HG02943 (cell line): ENCODE data around the gene SNX9.

Experiments used
- ATAC-seq: cut with Tn5 transposase; IDR thresholded peaks from one replicate; pipeline ENCODE4 v1.9.1; 2021; ENCODE audit warnings: mild to moderate bottlenecking, low read depth, moderate library complexity; ENCODE audit not compliant: unreplicated experiment

SNX9 gene

DNA sequence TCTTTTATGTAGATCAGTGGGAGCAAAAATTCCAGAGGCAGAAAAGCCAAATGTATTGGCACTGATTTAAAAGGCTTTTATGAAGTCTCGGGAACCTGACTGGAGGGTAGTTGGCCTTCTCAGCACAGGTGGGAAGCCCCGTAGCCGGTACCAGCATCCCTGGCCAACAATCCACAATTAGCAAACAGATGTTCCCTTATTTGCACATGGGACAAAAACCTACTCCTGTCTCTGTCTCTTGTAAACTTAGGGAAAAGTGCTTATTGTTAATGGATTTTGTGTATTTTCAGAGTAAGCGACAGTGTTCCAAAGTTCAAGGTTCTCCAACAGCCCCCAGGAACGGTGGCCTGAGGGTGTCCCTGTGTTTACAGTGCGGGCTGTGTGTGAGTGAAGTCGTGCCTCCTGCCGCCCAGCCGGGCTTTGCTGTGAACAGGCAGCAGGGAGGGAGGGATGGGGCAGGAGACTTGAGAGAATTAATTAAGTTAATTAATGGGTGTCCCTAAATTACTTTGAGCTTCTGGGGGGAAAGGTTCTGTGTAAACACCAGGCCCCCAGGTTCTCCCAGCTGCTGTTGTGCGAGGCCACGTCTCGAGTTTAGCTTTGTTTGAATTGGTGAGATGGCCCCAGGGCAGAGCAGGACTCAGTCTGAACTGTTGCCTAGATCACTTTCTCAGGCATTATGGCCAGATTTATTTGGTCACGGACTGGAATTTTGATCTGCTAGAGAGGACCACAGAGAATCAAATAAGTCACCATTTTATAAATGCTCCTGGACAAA, 162.5 kb downstream of the SNX9 start:
- ATAC-seq, result no peak

DNA sequence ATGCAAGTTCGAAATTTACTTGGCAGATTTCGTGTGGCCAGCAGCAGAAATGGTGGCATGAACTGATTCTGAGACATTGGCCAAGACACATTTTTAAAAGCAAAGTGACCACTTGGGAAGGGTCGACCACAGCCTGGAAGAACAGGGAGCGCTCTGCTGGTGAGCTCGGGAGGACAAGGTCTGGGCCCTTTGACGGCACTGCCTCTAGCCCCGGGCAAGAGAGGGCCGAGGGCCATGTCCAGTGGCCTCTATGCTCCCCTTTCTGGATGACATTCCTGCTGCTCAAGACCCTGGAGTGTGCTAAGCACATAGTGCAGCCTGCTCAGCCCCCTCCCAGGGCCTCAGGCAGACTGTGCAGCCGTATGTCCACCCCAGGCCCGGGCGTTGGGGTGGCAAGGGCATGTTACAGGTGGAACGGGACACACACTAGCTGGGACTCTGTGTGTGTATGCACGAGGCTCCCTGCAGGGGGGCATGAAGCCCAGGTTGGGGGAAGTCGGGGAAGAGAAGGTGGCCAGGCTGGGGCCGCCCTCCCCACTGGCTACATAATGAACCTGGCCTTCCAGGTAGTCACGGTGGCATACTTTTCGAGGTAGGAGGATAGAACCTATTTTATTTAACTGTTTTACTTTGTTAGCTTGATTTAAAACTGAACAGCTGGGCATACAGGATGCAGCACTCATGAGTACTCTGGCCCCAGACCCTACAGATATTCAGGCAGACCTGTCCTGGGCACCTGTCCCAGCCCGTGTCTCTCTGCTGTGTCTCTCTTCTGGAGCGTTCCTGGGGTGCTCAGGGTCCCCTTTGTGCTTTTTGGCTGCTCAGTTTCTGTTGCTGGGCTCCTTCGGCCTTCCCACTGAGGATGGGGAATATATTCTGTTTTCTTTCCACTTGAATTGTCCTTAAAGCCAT, 165.0 kb downstream of the SNX9 start:
- no peak for ATAC-seq

DNA sequence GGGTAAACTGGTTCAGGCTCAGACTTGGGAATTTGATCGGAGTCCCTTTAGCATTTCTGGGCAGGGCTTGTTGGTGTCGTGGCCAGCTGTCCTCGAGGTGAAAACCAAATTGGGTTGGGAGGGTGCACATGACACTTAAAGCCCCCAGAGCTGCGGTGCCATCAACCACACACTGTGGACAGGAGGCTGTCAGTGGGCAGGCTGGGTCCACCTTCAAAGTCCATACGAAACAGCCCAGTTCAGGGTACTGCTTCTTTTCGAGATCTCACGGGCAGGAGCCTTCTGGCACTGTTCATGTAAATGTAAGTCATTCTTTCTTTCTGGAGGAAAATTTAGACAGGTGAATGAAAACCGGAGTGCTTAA, 165.6 kb downstream of the SNX9 start:
- ATAC-seq, result no peak

GRCh38 chr6:157989541-157990289, 166.7 kb downstream of the SNX9 start:
- ATAC-seq, result no peak

DNA sequence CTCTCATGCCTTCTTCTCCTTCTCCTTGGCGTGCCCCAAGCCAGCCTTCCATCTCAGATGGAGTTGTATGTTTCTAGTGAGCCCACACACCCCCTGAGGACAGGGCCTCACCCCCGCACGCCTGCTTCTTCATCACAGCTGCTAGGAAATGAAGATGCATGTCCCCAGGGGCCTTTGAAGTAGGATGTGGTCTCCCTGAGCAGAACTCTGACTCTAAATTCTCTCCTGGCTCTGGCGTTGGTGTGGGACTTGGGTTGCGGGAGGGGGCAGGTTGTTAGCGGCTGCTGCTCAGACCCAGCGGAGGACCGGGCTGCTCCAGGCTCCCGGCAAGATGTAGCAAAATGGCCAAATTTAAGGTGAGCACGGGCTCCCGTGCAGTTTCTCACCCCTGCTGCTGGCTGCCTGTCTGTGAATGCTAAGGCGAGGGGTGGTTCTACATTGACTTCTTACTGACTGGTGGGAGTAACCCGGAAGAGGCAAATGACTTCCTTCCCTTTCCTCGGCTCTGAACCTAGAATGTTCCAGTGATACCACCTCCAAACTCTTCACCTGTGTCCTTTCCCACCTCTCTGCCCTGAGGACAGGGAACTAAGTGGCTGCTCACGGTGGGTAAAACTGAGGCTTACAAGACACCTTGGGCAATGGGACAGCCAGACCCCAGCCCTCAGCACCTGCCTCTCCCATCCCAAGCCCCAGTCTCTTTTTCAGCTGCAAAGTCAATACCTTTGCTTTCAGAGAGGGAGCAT, 167.4 kb downstream of the SNX9 start:
- no peak for ATAC-seq

DNA sequence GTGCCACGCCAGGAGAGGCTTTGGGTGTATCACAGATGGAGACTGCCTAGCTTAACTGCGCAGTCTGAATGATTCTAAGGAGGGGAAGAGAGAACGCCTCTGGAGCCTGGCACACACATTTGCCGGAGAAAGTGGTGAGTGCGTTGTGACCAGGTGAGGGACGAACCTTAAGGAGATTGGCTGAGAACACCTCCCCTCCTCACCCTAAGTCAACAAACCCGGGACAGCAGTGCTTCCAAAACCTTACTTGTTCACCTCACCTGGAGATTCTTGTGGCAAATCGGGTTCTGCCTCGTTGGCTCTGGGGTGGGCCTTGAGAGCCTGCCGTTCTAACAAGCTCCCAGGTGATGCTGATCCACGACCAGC, 168.0 kb downstream of the SNX9 start:
- ATAC-seq, result no peak

GRCh38 chr6:157993076-157993475, 170.0 kb downstream of the SNX9 start:
- no peak for ATAC-seq

- no peak for ATAC-seq
Observed at GRCh38 chr6:157994125-157994795, 171.2 kb downstream of the SNX9 start.
